ENCODE data around the gene FDXACB1.
"Not testable (repeated sequence)": the region's sequence is repeated elsewhere in the genome, so short reads cannot be mapped to it uniquely, and the experiment has no call there.

Gene FDXACB1

GRCh38 chr11:111906680-111907079 is 27.7 kb upstream of the FDXACB1 start:
- Histone ChIP-seq H3K4me1 (ENCODE audit: control insufficient read depth in 1 of 2, insufficient read depth in 2 of 2, low read length in 2 of 2) (peaks cover 0 to 14% of the 10 kb centered on the region in 2 donors), H3K36me3 (ENCODE audit: control insufficient read depth in 1 of 2, insufficient read depth in 2 of 2, low read length in 2 of 2) (peaks cover 4 to 23% of the 10 kb centered on the region in 2 donors), H3K27me3 (ENCODE audit: low read depth, low read length) (no peaks in the 10 kb centered on the region), H3K27ac (ENCODE audit: low read length) (no peak overlapping the region), H3K9me3 (ENCODE audit: control insufficient read depth in 1 of 2, low read length in 2 of 2) (no peaks in the 10 kb centered on the region), H3K4me3 (ENCODE audit: low read depth in 1 of 2, low read length in 2 of 2) (no peak overlapping the region)

DNA sequence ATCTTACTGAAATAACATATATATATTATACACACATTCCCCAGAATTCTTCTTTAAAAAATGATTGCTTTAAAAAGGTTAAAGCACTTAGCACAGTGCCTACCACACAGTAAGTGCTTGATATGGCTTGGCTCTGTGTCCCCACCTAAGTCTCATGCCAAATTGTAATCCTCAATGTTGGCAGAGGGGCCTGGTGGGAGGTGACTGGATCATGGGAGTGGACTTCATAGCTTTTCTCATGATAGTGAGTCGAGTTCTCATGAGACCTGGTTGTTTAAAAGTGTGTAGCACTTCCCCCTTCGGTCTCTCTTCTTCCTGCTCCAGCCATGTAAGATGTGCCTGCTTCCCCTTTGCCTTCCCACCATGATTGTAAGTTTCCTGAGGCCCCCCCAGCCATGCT is 26.4 kb upstream of the FDXACB1 start:
- Histone ChIP-seq H3K36me3 (ENCODE audit: control insufficient read depth in 1 of 2, insufficient read depth in 2 of 2, low read length in 2 of 2) (peaks cover 4 to 14% of the 10 kb centered on the region in 2 donors), H3K4me3 (ENCODE audit: low read depth in 1 of 2, low read length in 2 of 2) (no peak overlapping the region), H3K4me1 (ENCODE audit: control insufficient read depth in 1 of 2, insufficient read depth in 2 of 2, low read length in 2 of 2) (peaks cover 0 to 5% of the 10 kb centered on the region in 2 donors), H3K27me3 (ENCODE audit: low read depth, low read length) (no peaks in the 10 kb centered on the region), H3K9me3 (ENCODE audit: control insufficient read depth in 1 of 2, low read length in 2 of 2) (no peaks in the 10 kb centered on the region), H3K27ac (ENCODE audit: low read length) (no peak overlapping the region)

GRCh38 chr11:111886844-111887243 is 7.9 kb upstream of the FDXACB1 start:
- no peaks in the 10 kb centered on the region for H3K9me3 ChIP-seq (ENCODE audit: control insufficient read depth in 1 of 2, low read length in 2 of 2)
- no peaks in the 10 kb centered on the region for H3K4me1 ChIP-seq (ENCODE audit: control insufficient read depth in 1 of 2, insufficient read depth in 2 of 2, low read length in 2 of 2)
- H3K27ac ChIP-seq (ENCODE audit: low read length) = no peak overlapping the region
- H3K4me3 ChIP-seq (ENCODE audit: low read depth in 1 of 2, low read length in 2 of 2) = no peak overlapping the region
- no peaks in the 10 kb centered on the region for H3K27me3 ChIP-seq (ENCODE audit: low read depth, low read length)
- H3K36me3 ChIP-seq (ENCODE audit: control insufficient read depth in 1 of 2, insufficient read depth in 2 of 2, low read length in 2 of 2) = peaks cover 0 to 3% of the 10 kb centered on the region in 2 donors

DNA sequence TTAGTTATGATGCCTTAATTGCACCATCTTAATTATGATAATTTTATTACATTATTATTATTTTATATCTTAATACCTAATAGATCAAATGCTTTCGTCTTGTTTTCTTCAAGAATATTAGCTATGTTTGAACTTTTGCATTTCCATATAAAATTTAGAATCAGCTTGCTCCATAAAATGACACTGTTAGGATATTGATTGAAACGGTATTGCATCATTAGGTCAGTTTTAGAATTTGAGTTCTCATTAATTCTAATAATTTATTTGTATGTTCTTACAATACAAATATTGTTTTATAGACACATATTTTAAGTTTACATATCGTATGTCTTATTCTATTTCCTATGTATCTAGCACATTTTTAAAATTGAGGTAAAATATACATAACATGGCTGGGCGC is 7.1 kb upstream of the FDXACB1 start:
- Histone ChIP-seq H3K27ac (ENCODE audit: low read length) (no peak overlapping the region), H3K9me3 (ENCODE audit: control insufficient read depth in 1 of 2, low read length in 2 of 2) (no peaks in the 10 kb centered on the region), H3K36me3 (ENCODE audit: control insufficient read depth in 1 of 2, insufficient read depth in 2 of 2, low read length in 2 of 2) (peaks cover 0 to 3% of the 10 kb centered on the region in 2 donors), H3K4me1 (ENCODE audit: control insufficient read depth in 1 of 2, insufficient read depth in 2 of 2, low read length in 2 of 2) (no peaks in the 10 kb centered on the region), H3K4me3 (ENCODE audit: low read depth in 1 of 2, low read length in 2 of 2) (no peak overlapping the region), H3K27me3 (ENCODE audit: low read depth, low read length) (no peaks in the 10 kb centered on the region)

DNA sequence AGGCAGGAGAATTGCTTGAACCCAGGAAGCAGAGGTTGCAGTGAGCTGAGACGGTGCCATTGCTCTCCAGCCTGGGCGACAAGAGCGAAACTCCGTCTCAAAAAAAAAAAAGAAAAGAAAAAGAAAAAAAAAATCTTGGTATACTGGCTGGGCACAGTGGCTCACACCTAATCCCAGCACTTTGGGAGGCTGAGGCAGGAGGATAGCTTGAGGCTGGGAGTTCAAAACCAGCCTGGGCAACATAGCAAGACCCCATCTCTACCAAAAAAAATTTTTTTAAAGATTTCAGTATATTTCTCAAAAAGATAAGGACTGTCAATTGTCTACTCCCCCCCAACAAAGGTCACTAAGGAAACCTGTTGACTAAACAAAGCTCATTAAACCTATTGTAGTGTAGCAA is 6.1 kb upstream of the FDXACB1 start:
- H3K27me3 ChIP-seq (ENCODE audit: low read depth, low read length); H3K4me3 ChIP-seq (ENCODE audit: low read depth in 1 of 2, low read length in 2 of 2); H3K4me1 ChIP-seq (ENCODE audit: control insufficient read depth in 1 of 2, insufficient read depth in 2 of 2, low read length in 2 of 2); H3K27ac ChIP-seq (ENCODE audit: low read length); H3K9me3 ChIP-seq (ENCODE audit: control insufficient read depth in 1 of 2, low read length in 2 of 2); H3K36me3 ChIP-seq (ENCODE audit: control insufficient read depth in 1 of 2, insufficient read depth in 2 of 2, low read length in 2 of 2): not testable (repeated sequence)

GRCh38 chr11:111882202-111882601 is 3.2 kb upstream of the FDXACB1 start:
- no peak overlapping the region for H3K27ac ChIP-seq (ENCODE audit: low read length)
- H3K4me1 ChIP-seq (ENCODE audit: control insufficient read depth in 1 of 2, insufficient read depth in 2 of 2, low read length in 2 of 2) = peaks cover 0 to 5% of the 10 kb centered on the region in 2 donors
- H3K36me3 ChIP-seq (ENCODE audit: control insufficient read depth in 1 of 2, insufficient read depth in 2 of 2, low read length in 2 of 2) = peaks cover 3% of the 10 kb centered on the region in 2 donors
- H3K27me3 ChIP-seq (ENCODE audit: low read depth, low read length) = no peaks in the 10 kb centered on the region
- H3K4me3 ChIP-seq (ENCODE audit: low read depth in 1 of 2, low read length in 2 of 2) = no peak overlapping the region
- no peaks in the 10 kb centered on the region for H3K9me3 ChIP-seq (ENCODE audit: control insufficient read depth in 1 of 2, low read length in 2 of 2)

DNA sequence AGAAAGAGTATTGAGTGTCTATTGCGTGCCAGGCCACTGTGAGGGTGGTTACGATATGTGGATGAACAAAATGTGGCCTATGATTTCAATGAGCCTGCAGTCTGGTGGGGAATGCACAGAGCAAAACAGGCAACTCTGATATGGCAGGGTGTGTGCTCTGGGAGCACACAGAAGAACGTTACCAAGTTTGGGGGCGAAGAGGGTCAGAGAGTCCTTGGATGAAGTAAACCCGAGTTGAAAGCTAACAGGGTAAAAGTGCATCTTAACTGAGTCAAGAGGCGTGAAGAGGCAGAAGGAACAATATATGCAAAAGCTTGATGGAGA is 634 bp upstream of the FDXACB1 start:
- Histone ChIP-seq H3K4me1 (ENCODE audit: control insufficient read depth in 1 of 2, insufficient read depth in 2 of 2, low read length in 2 of 2) (peaks cover 0 to 5% of the 10 kb centered on the region in 2 donors), H3K36me3 (ENCODE audit: control insufficient read depth in 1 of 2, insufficient read depth in 2 of 2, low read length in 2 of 2) (peaks cover 3 to 12% of the 10 kb centered on the region in 2 donors), H3K4me3 (ENCODE audit: low read depth in 1 of 2, low read length in 2 of 2) (peak overlapping the region; percentile 74 to 89), H3K27me3 (ENCODE audit: low read depth, low read length) (no peaks in the 10 kb centered on the region), H3K9me3 (ENCODE audit: control insufficient read depth in 1 of 2, low read length in 2 of 2) (no peaks in the 10 kb centered on the region), H3K27ac (ENCODE audit: low read length) (peak overlapping the region; percentile 93)

DNA sequence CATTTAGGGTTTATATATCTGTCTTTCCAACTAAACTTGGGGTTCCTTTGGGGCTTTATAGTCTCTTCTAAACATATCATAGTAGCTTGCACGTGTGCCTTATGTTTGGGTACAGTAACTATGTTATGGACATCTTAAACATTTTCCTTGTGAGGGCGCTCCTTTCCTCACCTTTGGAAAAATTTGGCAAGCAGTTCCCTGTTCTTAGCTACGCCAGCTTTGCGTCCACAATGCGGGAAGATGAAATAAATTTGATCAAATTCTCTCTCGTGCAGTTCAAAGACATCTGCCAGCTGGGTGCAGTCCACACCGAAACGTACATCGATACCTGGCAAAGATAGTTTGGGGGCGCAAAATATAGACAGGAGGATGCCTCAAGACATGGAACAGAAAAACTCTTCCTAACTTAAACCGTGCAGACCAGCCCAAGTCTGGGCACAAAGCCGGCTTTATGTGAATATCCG is 548 bp downstream of the FDXACB1 start:
- H3K4me1 ChIP-seq (ENCODE audit: control insufficient read depth in 1 of 2, insufficient read depth in 2 of 2, low read length in 2 of 2) = peaks cover 0 to 5% of the 10 kb centered on the region in 2 donors
- no peaks in the 10 kb centered on the region for H3K9me3 ChIP-seq (ENCODE audit: control insufficient read depth in 1 of 2, low read length in 2 of 2)
- H3K4me3 ChIP-seq (ENCODE audit: low read depth in 1 of 2, low read length in 2 of 2) = peak overlapping the region; percentile 74 to 89
- H3K27ac ChIP-seq (ENCODE audit: low read length) = peak overlapping the region; percentile 93
- peaks cover 3 to 10% of the 10 kb centered on the region in 2 donors for H3K36me3 ChIP-seq (ENCODE audit: control insufficient read depth in 1 of 2, insufficient read depth in 2 of 2, low read length in 2 of 2)
- H3K27me3 ChIP-seq (ENCODE audit: low read depth, low read length) = no peaks in the 10 kb centered on the region

DNA sequence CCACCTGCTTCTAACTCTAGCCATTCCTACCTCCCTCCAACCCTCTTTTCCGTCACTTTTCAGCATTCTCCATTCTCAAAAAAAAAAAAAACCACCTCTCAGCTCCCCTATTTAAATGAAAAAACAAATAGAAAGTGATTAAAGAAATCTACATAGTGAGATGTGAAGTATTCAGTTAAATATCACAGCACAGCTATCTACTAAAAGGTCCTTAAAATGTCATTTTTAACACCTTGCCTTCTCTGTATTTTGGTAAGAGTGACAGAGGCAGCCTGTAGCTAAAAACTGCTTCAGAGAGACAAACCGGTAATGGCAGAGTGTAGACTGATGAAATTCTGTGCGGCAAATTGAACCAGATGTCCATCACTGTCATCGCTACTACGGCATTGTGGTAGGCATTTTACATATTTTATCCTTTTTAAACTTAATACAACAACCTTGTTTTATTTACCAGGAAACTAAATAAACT is 7.2 kb downstream of the FDXACB1 start:
- Histone ChIP-seq H3K4me1 (ENCODE audit: control insufficient read depth in 1 of 2, insufficient read depth in 2 of 2, low read length in 2 of 2) (peaks cover 7 to 8% of the 10 kb centered on the region in 2 donors), H3K27me3 (ENCODE audit: low read depth, low read length) (no peaks in the 10 kb centered on the region), H3K4me3 (ENCODE audit: low read depth in 1 of 2, low read length in 2 of 2) (peak overlapping the region; percentile 92), H3K27ac (ENCODE audit: low read length) (peak overlapping the region; percentile 84), H3K36me3 (ENCODE audit: control insufficient read depth in 1 of 2, insufficient read depth in 2 of 2, low read length in 2 of 2) (peaks cover 18 to 20% of the 10 kb centered on the region in 2 donors), H3K9me3 (ENCODE audit: control insufficient read depth in 1 of 2, low read length in 2 of 2) (no peaks in the 10 kb centered on the region)

DNA sequence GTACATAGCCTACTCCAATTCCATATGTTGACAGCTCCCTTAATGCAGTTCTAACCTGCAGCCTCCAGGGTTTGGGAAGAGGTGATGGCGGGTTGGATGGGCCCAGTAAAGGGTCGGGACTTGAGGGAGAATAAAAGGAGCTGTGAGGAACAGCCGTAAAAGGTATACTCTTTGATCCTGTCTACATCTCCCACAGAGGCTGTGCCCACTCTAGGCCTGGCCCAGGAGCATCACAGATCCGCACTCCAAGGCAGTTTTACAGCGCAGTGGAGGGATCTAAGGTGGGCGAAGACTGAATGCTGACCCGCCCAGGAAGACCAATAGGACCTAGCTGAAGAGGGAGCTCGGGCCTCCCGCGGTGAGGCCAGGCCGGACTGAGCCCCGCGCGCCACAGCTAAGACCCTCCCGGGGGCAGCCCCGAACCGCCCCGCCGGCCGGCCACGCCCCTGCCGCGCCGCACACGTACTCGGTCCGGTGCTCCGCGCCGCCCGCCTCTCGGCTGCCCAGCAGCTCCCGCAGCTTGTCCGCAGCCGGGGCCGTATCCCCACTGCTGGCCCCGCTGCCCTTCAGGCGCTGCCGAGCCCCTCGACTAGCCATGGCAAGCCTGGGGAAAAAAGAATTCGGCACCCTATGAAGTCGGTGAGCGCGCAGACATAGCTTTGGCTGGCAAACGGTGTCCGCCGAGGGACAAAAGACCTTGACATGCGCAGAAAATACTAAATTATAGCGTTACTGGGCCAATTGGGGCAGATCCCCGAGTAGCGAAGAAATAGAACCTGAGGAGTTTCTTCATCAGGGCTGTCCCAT is 7.9 kb downstream of the FDXACB1 start, which contains the start of gene ALG9:
Gene ALG9, minus strand, starts transcription at position 696 of the 807 bp plus-strand sequence. Its CDS starts 99 bp downstream, at position 597.
- no peaks in the 10 kb centered on the region for H3K9me3 ChIP-seq (ENCODE audit: control insufficient read depth in 1 of 2, low read length in 2 of 2)
- peak within 1 kb of the TSS; percentile 92 for H3K4me3 ChIP-seq (ENCODE audit: low read depth in 1 of 2, low read length in 2 of 2)
- peaks cover 18 to 26% of the 10 kb centered on the region in 2 donors for H3K36me3 ChIP-seq (ENCODE audit: control insufficient read depth in 1 of 2, insufficient read depth in 2 of 2, low read length in 2 of 2)
- peaks cover 7 to 8% of the 10 kb centered on the region in 2 donors for H3K4me1 ChIP-seq (ENCODE audit: control insufficient read depth in 1 of 2, insufficient read depth in 2 of 2, low read length in 2 of 2)
- peak within 1 kb of the TSS; percentile 84 for H3K27ac ChIP-seq (ENCODE audit: low read length)
- H3K27me3 ChIP-seq (ENCODE audit: low read depth, low read length) = no peaks in the 10 kb centered on the region

GRCh38 chr11:111870522-111870885 is 8.5 kb downstream of the FDXACB1 start:
- Histone ChIP-seq H3K36me3 (ENCODE audit: control insufficient read depth in 1 of 2, insufficient read depth in 2 of 2, low read length in 2 of 2) (peaks cover 16 to 31% of the 10 kb centered on the region in 2 donors), H3K27me3 (ENCODE audit: low read depth, low read length) (no peaks in the 10 kb centered on the region), H3K4me1 (ENCODE audit: control insufficient read depth in 1 of 2, insufficient read depth in 2 of 2, low read length in 2 of 2) (peaks cover 7 to 8% of the 10 kb centered on the region in 2 donors), H3K9me3 (ENCODE audit: control insufficient read depth in 1 of 2, low read length in 2 of 2) (no peaks in the 10 kb centered on the region), H3K4me3 (ENCODE audit: low read depth in 1 of 2, low read length in 2 of 2) (peak overlapping the region; percentile 92), H3K27ac (ENCODE audit: low read length) (peak overlapping the region; percentile 84)

Measured in muscle layer of duodenum (tissue), 2 donors.